Stimulated activated CD4-positive, alpha-beta T cell treated with anti-CD3 and anti-CD28 coated beads, Interleukin-12 subunit alpha, Interleukin-12 subunit beta, amount 100 ng/mL, for 4 hours (primary cell): ENCODE measurements around the gene TOR2A.

Experiments
- DNase-seq: peaks from one replicate; pipeline ENCODE4 v3.0.0-alpha.2; 2020

The TOR2A gene

DNA sequence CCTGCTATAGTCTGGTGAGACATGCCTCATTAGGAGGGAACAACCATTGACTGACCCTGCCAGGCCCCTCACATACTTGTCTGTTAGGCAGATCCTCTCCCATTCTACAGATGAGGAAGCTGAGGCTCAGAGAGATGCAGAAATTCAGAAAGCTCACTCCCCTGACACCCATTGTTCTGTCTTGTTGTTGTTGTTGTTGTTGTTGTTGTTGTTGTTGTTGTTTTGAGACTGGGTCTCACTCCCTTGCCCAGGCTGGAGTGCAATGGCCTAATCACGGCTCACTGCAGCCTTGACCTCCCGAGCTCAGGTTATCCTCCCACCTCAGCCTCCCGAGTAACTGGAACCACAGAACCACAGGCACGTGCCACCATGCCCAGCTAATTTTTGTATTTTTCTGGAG, 41.4 kb downstream of the TOR2A start:
- DNase-seq = no peak

DNA sequence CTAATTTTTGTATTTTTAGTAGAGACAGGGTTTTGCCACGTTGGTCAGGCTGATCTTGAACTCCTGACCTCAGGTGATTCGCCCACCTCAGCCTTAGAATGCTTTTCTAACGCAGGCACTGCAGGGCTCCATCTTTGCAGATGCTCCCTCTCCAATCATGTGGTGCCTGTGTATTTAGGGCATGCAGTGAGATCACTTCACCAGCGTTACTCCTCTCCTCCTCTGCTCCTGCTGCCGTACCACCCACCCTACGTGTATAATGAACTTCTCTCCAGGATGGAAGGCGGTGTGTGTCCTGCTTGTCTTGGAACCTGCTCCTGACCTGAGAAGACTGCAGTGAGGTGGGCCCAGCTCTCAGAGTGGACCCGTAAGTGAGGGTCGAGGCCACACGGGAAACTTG, 42.0 kb downstream of the TOR2A start:
- no peak for DNase-seq

DNA sequence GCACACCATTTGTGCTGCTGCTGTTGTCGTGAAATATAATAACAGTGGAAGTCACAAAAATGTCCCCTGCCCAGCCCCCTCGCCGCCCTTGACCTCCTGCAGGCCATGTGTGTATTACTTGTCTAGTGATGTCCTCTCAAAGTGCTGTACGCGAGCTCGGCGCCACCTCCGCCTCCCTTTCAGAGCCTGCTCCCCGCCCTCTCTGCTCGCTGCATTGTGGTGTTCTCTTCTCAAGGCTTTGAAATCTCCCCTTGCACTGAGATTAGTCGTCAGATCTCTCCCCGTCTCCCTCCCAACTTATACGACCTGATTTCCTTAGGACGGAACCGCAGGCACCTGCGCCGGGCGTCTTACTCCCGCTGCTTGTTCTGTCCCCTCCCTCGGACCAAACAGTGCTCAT, 43.0 kb downstream of the TOR2A start:
- no peak for DNase-seq

DNA sequence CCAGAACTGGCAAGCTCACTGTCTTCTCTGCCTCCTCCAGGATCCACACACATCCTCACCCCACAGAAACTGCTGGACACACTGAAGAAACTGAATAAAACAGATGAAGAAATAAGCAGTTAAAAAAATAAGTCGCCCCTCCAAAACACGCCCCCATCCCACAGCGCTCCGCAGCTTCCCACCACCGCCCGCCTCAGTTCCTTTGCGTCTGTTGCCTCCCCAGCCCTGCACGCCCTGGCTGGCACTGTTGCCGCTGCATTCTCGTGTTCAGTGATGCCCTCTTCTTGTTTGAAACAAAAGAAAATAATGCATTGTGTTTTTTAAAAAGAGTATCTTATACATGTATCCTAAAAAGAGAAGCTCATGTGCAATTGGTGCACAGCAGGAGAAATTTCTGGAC, 44.4 kb downstream of the TOR2A start:
- DNase-seq = no peak

DNA sequence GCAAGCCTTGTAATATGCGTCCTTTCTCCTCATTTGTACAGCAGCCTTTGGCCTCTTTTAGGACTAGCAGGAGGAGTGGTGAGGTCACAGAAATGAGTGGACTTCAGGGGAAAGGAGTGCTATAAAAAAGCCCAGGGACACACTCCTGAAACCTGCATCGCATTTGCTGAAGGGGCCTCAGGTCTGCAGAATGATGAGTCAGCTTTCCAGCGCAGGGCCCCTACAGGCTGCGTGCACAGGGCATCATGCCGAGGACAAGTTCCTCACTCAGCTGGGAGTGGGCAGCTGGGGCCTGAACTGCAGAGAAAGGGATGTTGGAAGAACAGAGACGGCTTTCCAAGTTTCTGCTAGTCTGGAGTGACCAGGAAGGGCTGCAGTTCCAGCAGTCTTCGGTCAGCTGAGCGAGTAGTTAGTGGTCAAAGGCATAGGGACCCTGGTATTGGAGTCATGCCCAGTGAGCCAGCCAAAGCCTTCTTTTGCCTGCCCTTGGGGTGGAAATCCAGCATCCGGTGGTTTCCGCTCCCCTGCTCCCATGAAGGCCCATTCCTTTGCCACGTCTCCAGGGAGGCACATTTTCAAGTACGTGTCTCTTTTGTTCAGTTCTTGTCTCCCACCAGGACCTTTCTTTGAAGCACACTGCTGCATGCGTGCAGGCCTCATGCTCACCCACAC, 45.6 kb downstream of the TOR2A start:
- no peak for DNase-seq

DNA sequence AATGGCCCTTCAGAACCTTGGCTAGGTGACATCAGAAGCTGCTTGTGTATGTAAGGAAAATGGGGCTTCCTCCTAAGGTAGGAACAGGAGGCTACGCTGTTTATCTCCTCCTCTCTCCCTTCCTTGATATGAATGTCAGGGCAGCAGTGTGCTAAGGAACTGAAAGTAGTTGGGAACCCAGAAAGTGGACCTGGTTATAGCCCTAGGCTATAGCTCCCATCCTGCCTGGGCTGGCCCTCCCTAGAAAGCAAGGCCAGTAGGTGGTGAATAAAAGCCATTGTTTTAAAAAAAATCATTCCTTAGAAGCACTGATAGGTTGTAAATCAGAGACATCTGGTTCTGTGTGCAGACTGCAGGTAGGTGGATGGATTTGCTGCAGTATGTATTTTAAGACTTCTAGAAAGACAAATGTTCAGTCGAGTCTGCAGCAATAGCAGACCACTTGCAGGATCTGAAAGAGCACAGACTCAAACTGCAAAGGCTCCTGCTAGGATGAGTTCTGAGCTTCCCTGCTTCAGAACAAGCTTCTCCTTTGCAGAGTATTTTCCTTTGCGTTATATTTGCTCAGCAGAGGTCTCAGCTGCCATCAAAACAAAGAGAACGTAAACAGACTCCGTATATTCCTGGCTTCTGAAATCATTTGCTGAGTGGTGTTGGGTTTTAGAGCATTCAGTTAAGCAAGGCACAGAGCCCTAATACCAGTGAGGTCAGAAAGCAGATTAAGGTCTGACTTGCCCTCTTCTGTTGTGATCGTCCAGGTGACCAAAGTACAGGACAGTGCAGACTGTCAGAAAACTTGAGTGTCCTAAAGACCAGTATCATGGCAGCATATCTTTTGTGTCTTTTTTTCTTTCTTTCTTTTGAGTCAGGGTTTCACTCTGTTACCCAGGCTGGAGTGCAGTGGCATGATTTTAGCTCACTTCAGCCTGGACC, 48.4 kb downstream of the TOR2A start:
- no peak for DNase-seq

DNA sequence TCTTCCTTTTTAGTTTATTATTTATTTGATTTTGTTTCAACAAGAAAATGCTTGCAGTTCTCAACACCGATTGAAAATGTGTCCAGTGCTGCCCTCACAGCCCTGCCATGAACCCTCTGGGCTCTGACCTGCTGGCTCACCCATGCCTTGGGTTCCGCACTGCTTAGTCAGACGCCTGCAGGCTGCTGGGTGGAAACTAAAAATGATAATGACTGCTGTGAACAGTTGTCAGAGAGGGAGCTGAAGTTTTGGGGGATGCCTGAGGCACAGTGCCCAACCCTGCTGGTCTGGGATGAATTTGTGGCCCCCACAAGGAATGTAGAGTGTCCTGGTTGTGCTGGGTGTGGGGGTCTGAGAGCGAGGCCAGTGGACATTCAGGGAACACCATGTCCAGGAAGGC, 50.5 kb downstream of the TOR2A start:
- no peak for DNase-seq

DNA sequence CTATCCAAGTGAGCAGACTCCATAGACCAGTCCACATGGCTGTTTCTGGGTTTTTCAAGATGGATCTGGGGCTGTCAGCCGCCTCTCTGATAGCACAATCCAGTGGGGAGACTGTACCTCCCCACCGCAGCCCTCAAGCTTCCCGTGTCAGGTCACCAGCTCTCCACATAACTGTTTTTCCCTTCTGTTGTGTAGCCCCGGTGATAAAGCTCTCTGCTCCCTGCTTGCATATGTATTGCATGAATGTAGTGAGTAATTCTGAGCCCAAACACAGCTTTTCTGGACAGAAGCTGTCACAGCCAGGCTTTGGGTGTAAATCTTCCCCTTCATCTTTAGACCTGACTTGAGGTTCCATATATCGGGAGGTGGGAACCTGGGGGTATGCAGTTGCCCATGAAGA, 51.4 kb downstream of the TOR2A start:
- no peak for DNase-seq

DNA sequence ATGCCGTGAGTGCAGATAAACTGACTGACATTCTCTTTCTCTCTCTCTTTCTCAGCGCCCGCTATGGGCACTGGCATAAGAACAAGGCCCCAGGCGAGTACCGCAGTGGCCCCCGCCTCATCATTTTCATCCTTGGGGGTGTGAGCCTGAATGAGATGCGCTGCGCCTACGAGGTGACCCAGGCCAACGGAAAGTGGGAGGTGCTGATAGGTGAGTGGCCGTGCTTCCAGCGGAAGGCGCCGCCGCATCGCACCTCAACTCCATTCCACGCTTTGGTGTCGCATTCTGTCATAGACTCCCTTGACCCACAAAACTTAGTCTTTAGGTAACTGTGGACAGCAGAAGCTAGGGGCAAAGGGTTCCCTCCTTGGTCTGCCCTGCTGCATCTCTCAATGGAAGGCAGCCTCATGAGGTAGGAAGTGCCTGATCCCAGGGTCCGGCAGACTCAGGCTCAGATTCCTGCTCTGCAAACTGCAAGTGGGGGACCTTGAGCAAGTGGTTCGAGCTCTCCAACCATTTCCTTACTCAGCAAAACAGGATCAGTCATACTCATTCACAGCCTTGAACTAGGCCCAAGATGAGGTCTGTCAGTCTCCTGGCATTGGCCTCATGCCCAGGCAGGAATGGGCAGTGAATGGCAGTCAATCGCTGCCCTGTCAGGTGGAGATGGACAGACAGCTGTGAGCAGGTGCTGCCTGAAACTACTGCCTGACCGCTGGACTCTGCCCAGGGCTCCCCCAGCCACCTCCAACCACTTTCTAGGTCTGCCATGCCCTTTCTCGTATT, 52.5 kb downstream of the TOR2A start:
- DNase-seq = no peak
